Measurements from ENCODE around the gene CTIF. TPM values are rescaled to one million over a fixed set of nuclear protein-coding genes. Genes with fewer than 3 reads are reported as not detected.

The CTIF gene
- total and polyA plus RNA-seq, 2 experiments from 2014 or later = 8.6 to 14.4 TPM

- Histone ChIP-seq H3K4me1 (ENCODE audit: insufficient read depth) (peaks cover 11% of the 10 kb centered on the region; the same call in 1 of the 2 replicates), H3K27ac (ENCODE audit: low read depth) (no peak overlapping the region), H3K79me2 (replicated peaks; ENCODE audit: insufficient read depth) (peaks cover 12% of the 10 kb centered on the region; the same call in 1 of the 2 replicates), H3K36me3 (ENCODE audit: insufficient read depth) (no peaks in the 10 kb centered on the region), H3K9me2 (ENCODE audit: insufficient read depth) (no peaks in the 10 kb centered on the region), H2AFZ (no peak overlapping the region), H3K4me2 (no peak overlapping the region), H4K20me1 (replicated peaks; ENCODE audit: insufficient read depth) (no peaks in the 10 kb centered on the region), H3K27me3 (ENCODE audit: insufficient read depth) (no peaks in the 10 kb centered on the region), H3F3A (replicated peaks; ENCODE audit: low read depth) (no peaks in the 10 kb centered on the region), H3K4me3 (no peak overlapping the region)
- H3K36me3 Mint-ChIP-seq (ENCODE audit: low read depth) = no peaks in the 10 kb centered on the region
- H3K9me3 Mint-ChIP-seq = no peaks in the 10 kb centered on the region; the same call in 2 of the 3 replicates
- peak overlapping the region; percentile 11; the same call in 1 of the 2 replicates for H3K27ac Mint-ChIP-seq
- TF ChIP-seq ZNF331 (CRISPR knock-in tag; IDR thresholded peaks at IDR 0.05; ENCODE audit: low read depth) = no peak
- TF ChIP-seq REST (IDR thresholded peaks at IDR 0.05; ENCODE audit: unreplicated experiment) = no peak
- TF ChIP-seq NANOG (IDR thresholded peaks at IDR 0.05; ENCODE audit: borderline replicate concordance) = no peak
- TF ChIP-seq JUNB (IDR thresholded peaks at IDR 0.05; ENCODE audit: unreplicated experiment) = no peak
- TF ChIP-seq ZNF462 (CRISPR knock-in tag; IDR thresholded peaks at IDR 0.05) = no peak
- TF ChIP-seq CREB1 (CRISPR knock-in tag; IDR thresholded peaks at IDR 0.05; ENCODE audit: low read depth) = no peak
- TF ChIP-seq POLR2AphosphoS5 (IDR thresholded peaks at IDR 0.05; ENCODE audit: low read depth) = no peak
- no peak for TF ChIP-seq CTCF (conservative IDR thresholded peaks at IDR 0.05; ENCODE audit: low read depth in 2 of 2)
- no peak for TF ChIP-seq ZNF114 (CRISPR knock-in tag; IDR thresholded peaks at IDR 0.05)
- TF ChIP-seq EZH2phosphoT487 (IDR thresholded peaks at IDR 0.05; ENCODE audit: unreplicated experiment) = no peak
- no peak for DNase-seq (ENCODE audit: low spot score)
- peaks cover 44% of the 10 kb centered on the region for H3K4me1 Mint-ChIP-seq
- peaks cover 8% of the 10 kb centered on the region for H3K27me3 Mint-ChIP-seq (ENCODE audit: insufficient read depth, low read depth, poor library complexity)
- ATAC-seq = no peak
- H3K4me3 Mint-ChIP-seq = no peak overlapping the region
Measured at GRCh38 chr18:48616484-48617255, 77.8 kb downstream of the CTIF start.
